ENCODE measurements around the gene PSMD5. TPM values are rescaled to one million over a fixed set of nuclear protein-coding genes. Genes with fewer than 3 reads are reported as not detected.

PSMD5 gene
- total and polyA plus RNA-seq, 4 experiments from 2014 or later: 23.1 to 59.0 (median 36.0) TPM

GRCh38 chr9:120888626-120889025 lies 45.9 kb upstream of the PSMD5 start:
- H3K4me3 Mint-ChIP-seq: peak overlapping the region in 2 of 8 donors; percentile 17 to 20
- ChIA-PET CTCF (ENCODE audit: partially characterized antibody) (interaction anchor here (0.7 to 4.7 kb wide), 6 partner anchors 9 to 48 kb away, joined by 3 to 58 read pairs (median 14); partner anchors contain the start of gene PHF19), POLR2A (ENCODE audit: partially characterized antibody) (interaction anchor here (5.9 to 74.5 kb wide), 3 partner anchors 4 to 41 kb away, joined by 36 to 5577 read pairs (median 5577); partner anchors contain the start of genes PHF19 and TRAF1)
- peaks cover 67% of the 10 kb centered on the region for H3K4me1 ChIP-seq (ENCODE audit: insufficient read depth, low read length)
- H3K36me3 Mint-ChIP-seq: peaks cover 0 to 8% of the 10 kb centered on the region in 2 donors
- peak overlapping the region; percentile 76 for H3K27ac ChIP-seq (ENCODE audit: low read depth, low read length)
- DNase-seq: no peak
- H3K27ac Mint-ChIP-seq: peak overlapping the region; percentile 79 to 99 (median 93)
- H3K36me3 ChIP-seq (ENCODE audit: insufficient read depth, low read length): no peaks in the 10 kb centered on the region
- H3K27me3 Mint-ChIP-seq: no peaks in the 10 kb centered on the region
- H3K4me1 Mint-ChIP-seq: peaks cover 49 to 80% (median 62%) of the 10 kb centered on the region in 4 donors
- no peak overlapping the region for H3K4me3 ChIP-seq (ENCODE audit: low read length in 2 of 2)
- intact Hi-C loops (cut with micrococcal nuclease): no loop called here
- H3K27me3 ChIP-seq (ENCODE audit: insufficient read depth, low read length): no peaks in the 10 kb centered on the region
- no peaks in the 10 kb centered on the region for H3K9me3 Mint-ChIP-seq
- H3K9me3 ChIP-seq (ENCODE audit: control insufficient read depth in 1 of 2, low read length in 2 of 2): no peaks in the 10 kb centered on the region

GRCh38 chr9:120886490-120886967 lies 43.8 kb upstream of the PSMD5 start:
- Histone ChIP-seq H3K27me3 (ENCODE audit: insufficient read depth, low read length) (no peaks in the 10 kb centered on the region), H3K4me1 (ENCODE audit: insufficient read depth, low read length) (peaks cover 67% of the 10 kb centered on the region), H3K4me3 (ENCODE audit: low read length in 2 of 2) (no peak overlapping the region), H3K9me3 (ENCODE audit: control insufficient read depth in 1 of 2, low read length in 2 of 2) (no peaks in the 10 kb centered on the region), H3K27ac (ENCODE audit: low read depth, low read length) (no peak overlapping the region), H3K36me3 (ENCODE audit: insufficient read depth, low read length) (no peaks in the 10 kb centered on the region)
- DNase-seq: no peak
- peak overlapping the region in 1 of 8 donors; percentile 15 for H3K4me3 Mint-ChIP-seq
- intact Hi-C loops (cut with micrococcal nuclease): no loop called here
- H3K27me3 Mint-ChIP-seq: no peaks in the 10 kb centered on the region
- CTCF ChIA-PET (ENCODE audit: partially characterized antibody): interaction anchor here (1.1 to 4.5 kb wide), 4 partner anchors 9 to 50 kb away, joined by 4 to 22 read pairs (median 8); partner anchors contain the start of gene PHF19
- POLR2A ChIA-PET (ENCODE audit: partially characterized antibody): interaction anchor here (0.7 to 74.5 kb wide), 4 partner anchors 6 to 43 kb away, joined by 3 to 5577 read pairs (median 2790); partner anchors contain the start of genes PHF19 and TRAF1
- H3K4me1 Mint-ChIP-seq: peaks cover 37 to 77% (median 58%) of the 10 kb centered on the region in 4 donors
- peak overlapping the region in 6 of 7 donors; percentile 1 to 89 (median 46) for H3K27ac Mint-ChIP-seq
- peaks cover 0 to 5% of the 10 kb centered on the region in 2 donors for H3K36me3 Mint-ChIP-seq
- H3K9me3 Mint-ChIP-seq: no peaks in the 10 kb centered on the region

- CTCF ChIA-PET (ENCODE audit: partially characterized antibody): interaction anchor here (1.1 to 4.5 kb wide), 4 partner anchors 9 to 50 kb away, joined by 4 to 22 read pairs (median 8); partner anchors contain the start of gene PHF19
- Mint-ChIP-seq H3K36me3 (peaks cover 0 to 5% of the 10 kb centered on the region in 2 donors), H3K4me1 (peaks cover 35 to 77% (median 56%) of the 10 kb centered on the region in 4 donors), H3K4me3 (no peak overlapping the region), H3K9me3 (no peaks in the 10 kb centered on the region), H3K27ac (peak overlapping the region in 6 of 7 donors; percentile 43 to 89 (median 76)), H3K27me3 (no peaks in the 10 kb centered on the region)
- Histone ChIP-seq H3K27ac (ENCODE audit: low read depth, low read length) (no peak overlapping the region), H3K36me3 (ENCODE audit: insufficient read depth, low read length) (no peaks in the 10 kb centered on the region), H3K4me1 (ENCODE audit: insufficient read depth, low read length) (peaks cover 67% of the 10 kb centered on the region), H3K27me3 (ENCODE audit: insufficient read depth, low read length) (no peaks in the 10 kb centered on the region), H3K9me3 (ENCODE audit: control insufficient read depth in 1 of 2, low read length in 2 of 2) (no peaks in the 10 kb centered on the region), H3K4me3 (ENCODE audit: low read length in 2 of 2) (no peak overlapping the region)
- intact Hi-C loops (cut with micrococcal nuclease): no loop called here
- no peak for DNase-seq
- POLR2A ChIA-PET (ENCODE audit: partially characterized antibody): interaction anchor here (0.7 to 74.5 kb wide), 4 partner anchors 7 to 42 kb away, joined by 3 to 5577 read pairs (median 2790); partner anchors contain the start of genes PHF19 and TRAF1
Observed at GRCh38 chr9:120885958-120886357, 43.2 kb upstream of the PSMD5 start.

GRCh38 chr9:120885457-120885856 lies 42.7 kb upstream of the PSMD5 start:
- H3K4me1 Mint-ChIP-seq: peaks cover 34 to 77% (median 55%) of the 10 kb centered on the region in 4 donors
- Histone ChIP-seq H3K9me3 (ENCODE audit: control insufficient read depth in 1 of 2, low read length in 2 of 2) (no peaks in the 10 kb centered on the region), H3K4me1 (ENCODE audit: insufficient read depth, low read length) (peaks cover 67% of the 10 kb centered on the region), H3K4me3 (ENCODE audit: low read length in 2 of 2) (no peak overlapping the region), H3K27ac (ENCODE audit: low read depth, low read length) (no peak overlapping the region), H3K27me3 (ENCODE audit: insufficient read depth, low read length) (no peaks in the 10 kb centered on the region), H3K36me3 (ENCODE audit: insufficient read depth, low read length) (no peaks in the 10 kb centered on the region)
- H3K4me3 Mint-ChIP-seq: no peak overlapping the region
- ChIA-PET CTCF (ENCODE audit: partially characterized antibody) (interaction anchor here (1.5 to 4.5 kb wide), 5 partner anchors 10 to 51 kb away, joined by 6 to 22 read pairs (median 10); no protein-coding TSS in a partner anchor), POLR2A (ENCODE audit: partially characterized antibody) (interaction anchor here (0.7 to 74.5 kb wide), 4 partner anchors 7 to 41 kb away, joined by 3 to 5577 read pairs (median 2790); partner anchors contain the start of genes PHF19 and TRAF1)
- H3K9me3 Mint-ChIP-seq: no peaks in the 10 kb centered on the region
- H3K36me3 Mint-ChIP-seq: peaks cover 0 to 4% of the 10 kb centered on the region in 2 donors
- intact Hi-C loops (cut with micrococcal nuclease): no loop called here
- DNase-seq: no peak
- peak overlapping the region in 5 of 7 donors; percentile 37 to 86 (median 42) for H3K27ac Mint-ChIP-seq
- no peaks in the 10 kb centered on the region for H3K27me3 Mint-ChIP-seq

GRCh38 chr9:120883608-120883996 lies 40.9 kb upstream of the PSMD5 start:
- ChIA-PET POLR2A (ENCODE audit: partially characterized antibody) (interaction anchor here (1.3 to 74.5 kb wide), 3 partner anchors 9 to 40 kb away, joined by 6 to 5577 read pairs (median 5577); partner anchors contain the start of genes PHF19, PSMD5 and TRAF1), CTCF (ENCODE audit: partially characterized antibody) (interaction anchor here (0.9 to 3.1 kb wide), 10 partner anchors 8 to 98 kb away, joined by 3 to 16 read pairs (median 4); no protein-coding TSS in a partner anchor)
- H3K27ac ChIP-seq (ENCODE audit: low read depth, low read length): no peak overlapping the region
- no peak for DNase-seq
- peaks cover 67% of the 10 kb centered on the region for H3K4me1 ChIP-seq (ENCODE audit: insufficient read depth, low read length)
- intact Hi-C loops (cut with micrococcal nuclease): no loop called here
- H3K27ac Mint-ChIP-seq: peak overlapping the region in 5 of 7 donors; percentile 61 to 88 (median 72)
- no peaks in the 10 kb centered on the region for H3K9me3 ChIP-seq (ENCODE audit: control insufficient read depth in 1 of 2, low read length in 2 of 2)
- H3K9me3 Mint-ChIP-seq: no peaks in the 10 kb centered on the region
- no peak overlapping the region for H3K4me3 ChIP-seq (ENCODE audit: low read length in 2 of 2)
- H3K36me3 ChIP-seq (ENCODE audit: insufficient read depth, low read length): no peaks in the 10 kb centered on the region
- H3K4me1 Mint-ChIP-seq: peaks cover 41 to 77% (median 57%) of the 10 kb centered on the region in 4 donors
- no peaks in the 10 kb centered on the region for H3K27me3 ChIP-seq (ENCODE audit: insufficient read depth, low read length)
- H3K27me3 Mint-ChIP-seq: no peaks in the 10 kb centered on the region
- H3K4me3 Mint-ChIP-seq: peak overlapping the region in 6 of 8 donors; percentile 26 to 65 (median 60)
- no peaks in the 10 kb centered on the region for H3K36me3 Mint-ChIP-seq

- Mint-ChIP-seq H3K27ac (peak overlapping the region; percentile 69 to 88 (median 77)), H3K36me3 (no peaks in the 10 kb centered on the region), H3K9me3 (no peaks in the 10 kb centered on the region), H3K4me1 (peaks cover 43 to 77% (median 59%) of the 10 kb centered on the region in 4 donors), H3K27me3 (no peaks in the 10 kb centered on the region), H3K4me3 (peak overlapping the region in 7 of 8 donors; percentile 36 to 81 (median 63))
- Histone ChIP-seq H3K9me3 (ENCODE audit: control insufficient read depth in 1 of 2, low read length in 2 of 2) (no peaks in the 10 kb centered on the region), H3K27ac (ENCODE audit: low read depth, low read length) (no peak overlapping the region), H3K27me3 (ENCODE audit: insufficient read depth, low read length) (no peaks in the 10 kb centered on the region), H3K36me3 (ENCODE audit: insufficient read depth, low read length) (no peaks in the 10 kb centered on the region), H3K4me3 (ENCODE audit: low read length in 2 of 2) (no peak overlapping the region), H3K4me1 (ENCODE audit: insufficient read depth, low read length) (peaks cover 67% of the 10 kb centered on the region)
- CTCF ChIA-PET (ENCODE audit: partially characterized antibody): interaction anchor here (0.9 to 2.8 kb wide), 9 partner anchors 9 to 98 kb away, joined by 3 to 16 read pairs (median 4); no protein-coding TSS in a partner anchor
- peak in 3 of 5 donors; percentile 42 to 45 (median 44) for DNase-seq
- intact Hi-C loops (cut with micrococcal nuclease): no loop called here
- POLR2A ChIA-PET (ENCODE audit: partially characterized antibody): interaction anchor here (1.3 to 74.5 kb wide), 3 partner anchors 10 to 40 kb away, joined by 6 to 5577 read pairs (median 5577); partner anchors contain the start of genes PHF19, PSMD5 and TRAF1
Observed at GRCh38 chr9:120882935-120883607, 40.3 kb upstream of the PSMD5 start.

All from CD4-positive, alpha-beta memory T cell (primary cell).